HepG2 (cell line): ENCODE measurements around the gene GGCT. TPM values are rescaled to one million over a fixed set of nuclear protein-coding genes. Genes with fewer than 3 reads are reported as not detected.

Source experiments
- CBX2 ChIP-seq, 2 experiments: fragments of 200-600 bp in 1 of 2; sonication (generic); formaldehyde crosslinking in 1 of 2; IDR thresholded peaks; 2 replicates each; pipeline versions ENCODE4 v1.7.0 to v1.8.1; 2018 to 2022; ENCODE audit warnings: low read depth in 2 of 2, low read length in 1 of 2, mild to moderate bottlenecking in 1 of 2, missing genetic modification reagents in 1 of 2
- DNMT1 ChIP-seq: sonication (generic); formaldehyde crosslinking; IDR thresholded peaks from 2 replicates; pipeline ENCODE4 v1.5.1; 2020; ENCODE audit warnings: mild to moderate bottlenecking, missing genetic modification reagents
- EHMT2 ChIP-seq: fragments of 200-600 bp; sonication (generic); IDR thresholded peaks from 2 replicates; pipeline ENCODE4 v1.7.0; 2017; ENCODE audit warnings: antibody characterized with exemption, low read depth, low read length, borderline replicate concordance
- HNRNPK ChIP-seq: fragments of 200-400 bp; formaldehyde crosslinking; IDR thresholded peaks from 2 replicates; pipeline ENCODE4 v1.6.1; 2018; ENCODE audit warnings: low read length, low read depth, moderate library complexity, mild to moderate bottlenecking; ENCODE audit not compliant: poor library complexity, severe bottlenecking
- KAT2B ChIP-seq: fragments of 150-350 bp; IDR thresholded peaks from 2 replicates; pipeline ENCODE4 v1.6.1; 2014; ENCODE audit warnings: low read depth, low read length, borderline replicate concordance
- KAT8 ChIP-seq: IDR thresholded peaks from 2 replicates; pipeline ENCODE4 v1.6.1; 2016; ENCODE audit warnings: missing genetic modification reagents, missing compliant biosample characterization
- MBD4 ChIP-seq: IDR thresholded peaks from 2 replicates; pipeline ENCODE4 v1.6.1; 2012; ENCODE audit warnings: low read length, inconsistent platforms, borderline replicate concordance
- PAXIP1 ChIP-seq: sonication (generic); formaldehyde crosslinking; conservative IDR thresholded peaks from 2 replicates; pipeline ENCODE4 v1.4.0; 2020; ENCODE audit warnings: mild to moderate bottlenecking, missing genetic modification reagents, moderate library complexity
- SMAD3 ChIP-seq: sonication (generic); formaldehyde crosslinking; IDR thresholded peaks from 2 replicates; pipeline ENCODE4 v1.4.0; 2020; ENCODE audit warnings: missing genetic modification reagents
- SMC3 ChIP-seq: IDR thresholded peaks from 2 replicates; pipeline ENCODE4 v1.6.1; 2011; ENCODE audit warnings: low read length, improper control_type of control experiment
- TCF7L2 ChIP-seq: IDR thresholded peaks from 2 replicates; pipeline ENCODE4 v1.6.1; 2011; ENCODE audit warnings: mild to moderate bottlenecking, low read depth, low read length, moderate library complexity
- TOE1 ChIP-seq: sonication (generic); formaldehyde crosslinking; IDR thresholded peaks from 2 replicates; pipeline ENCODE4 v1.4.0; 2020; ENCODE audit warnings: mild to moderate bottlenecking, missing genetic modification reagents
- ZBTB10 ChIP-seq: sonication (generic); formaldehyde crosslinking; IDR thresholded peaks from 2 replicates; pipeline ENCODE4 v1.4.0; 2020; ENCODE audit warnings: missing genetic modification reagents, borderline replicate concordance
- ZC3H4 ChIP-seq: sonication (generic); formaldehyde crosslinking; IDR thresholded peaks from 2 replicates; pipeline ENCODE4 v1.4.0; 2020; ENCODE audit warnings: missing genetic modification reagents, borderline replicate concordance
- ZFX ChIP-seq: sonication (generic); formaldehyde crosslinking; IDR thresholded peaks from 2 replicates; pipeline ENCODE4 v1.4.0; 2020; ENCODE audit warnings: mild to moderate bottlenecking, low read depth, missing genetic modification reagents, moderate library complexity
- ZNF44 ChIP-seq: sonication (generic); formaldehyde crosslinking; IDR thresholded peaks from 2 replicates; pipeline ENCODE4 v1.5.1; 2020; ENCODE audit warnings: mild to moderate bottlenecking, missing genetic modification reagents
- ZNF562 ChIP-seq: sonication (generic); formaldehyde crosslinking; IDR thresholded peaks from 2 replicates; pipeline ENCODE4 v1.8.0; 2022; ENCODE audit warnings: missing genetic modification reagents, borderline replicate concordance
- ZNF720 ChIP-seq: sonication (generic); formaldehyde crosslinking; IDR thresholded peaks from 2 replicates; pipeline ENCODE4 v1.4.0; 2020; ENCODE audit warnings: missing genetic modification reagents
- polyA plus RNA-seq, 8 experiments: library from polyadenylated mRNA; depleted of rRNA in 3 of 8; stranded (reverse) in 7 of 8; unstranded in 1 of 8; fragments of >200 nt; fragmentation: Illumina TruSeq in 4 of 8; extraction: Trizol in 4 of 8; gene quantifications; 2 replicates each; pipeline versions ENCODE4 v1.2.1 to v1.2.3, GENCODE V29; 2011 to 2016; ENCODE audit warnings: low read depth in 4 of 8, missing spikeins in 1 of 8, mixed read lengths in 1 of 8; ENCODE audit not compliant: insufficient read depth in 1 of 8
- total RNA-seq, 5 experiments: library from RNA; depleted of rRNA; stranded (reverse); fragments of >200 nt; fragmentation: Illumina TruSeq; extraction: Trizol; gene quantifications; 2 replicates each; pipeline ENCODE4 v1.2.3, GENCODE V29; 2016; ENCODE audit warnings: low read depth in 1 of 5
- TF ChIP-seq, protein P1 (sequence below): sonication (generic); formaldehyde crosslinking; IDR thresholded peaks from 2 replicates; pipeline ENCODE4 v1.4.0; 2020; ENCODE audit warnings: missing genetic modification reagents
- TF ChIP-seq, protein P2 (sequence below): sonication (generic); formaldehyde crosslinking; IDR thresholded peaks from 2 replicates; pipeline ENCODE4 v1.4.0; 2020; ENCODE audit warnings: missing genetic modification reagents; ENCODE audit errors: not compliant biosample characterization
- TF ChIP-seq, protein P3 (sequence below): sonication (generic); formaldehyde crosslinking; conservative IDR thresholded peaks from 2 replicates; pipeline ENCODE4 v1.4.0; 2020; ENCODE audit warnings: missing genetic modification reagents

GGCT gene
- total and polyA plus RNA-seq, 2 of the 13 experiments (the other 11 are each of a cell fraction or from before 2014, with no cell fraction given), result 19.5 to 78.3 TPM

DNA sequence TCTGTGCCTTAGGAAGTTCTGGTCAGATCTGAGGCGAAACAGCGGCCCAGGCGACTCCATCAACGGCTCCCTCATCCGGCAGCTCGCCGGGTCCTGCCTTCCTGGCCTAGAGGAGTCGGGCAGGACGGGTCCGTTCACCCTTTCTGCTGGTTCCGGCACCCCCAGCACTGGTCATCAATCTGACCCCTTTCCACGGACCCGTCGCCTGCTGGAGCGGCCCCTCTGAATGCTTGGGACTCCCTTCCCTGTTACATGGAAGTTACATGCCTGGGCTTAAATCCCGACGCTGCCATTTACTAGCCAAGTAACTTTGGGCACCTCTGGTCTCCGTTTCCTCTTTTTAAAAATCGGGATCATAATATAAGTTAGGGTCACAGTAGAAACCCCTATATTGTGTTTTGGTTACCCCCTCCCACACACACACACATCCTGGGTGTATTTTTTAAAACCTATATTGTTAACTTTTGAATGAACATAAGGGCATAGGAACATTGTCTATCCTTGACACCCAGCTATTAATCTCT lies 607 bp upstream of the GGCT start (continued):
- no peak for TF ChIP-seq ZBTB10
- TF ChIP-seq, protein P1, sequence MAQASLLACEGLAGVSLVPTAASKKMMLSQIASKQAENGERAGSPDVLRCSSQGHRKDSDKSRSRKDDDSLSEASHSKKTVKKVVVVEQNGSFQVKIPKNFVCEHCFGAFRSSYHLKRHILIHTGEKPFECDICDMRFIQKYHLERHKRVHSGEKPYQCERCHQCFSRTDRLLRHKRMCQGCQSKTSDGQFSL (CRISPR knock-in tag), result 0 out of 2 replicates have a peak, but pooled peaks have one; percentile 19
- TF ChIP-seq HNRNPK, result no peak
- 0 out of 2 replicates have a peak, but pooled peaks have one; percentile 55 for TF ChIP-seq TOE1
- TF ChIP-seq, protein P2, sequence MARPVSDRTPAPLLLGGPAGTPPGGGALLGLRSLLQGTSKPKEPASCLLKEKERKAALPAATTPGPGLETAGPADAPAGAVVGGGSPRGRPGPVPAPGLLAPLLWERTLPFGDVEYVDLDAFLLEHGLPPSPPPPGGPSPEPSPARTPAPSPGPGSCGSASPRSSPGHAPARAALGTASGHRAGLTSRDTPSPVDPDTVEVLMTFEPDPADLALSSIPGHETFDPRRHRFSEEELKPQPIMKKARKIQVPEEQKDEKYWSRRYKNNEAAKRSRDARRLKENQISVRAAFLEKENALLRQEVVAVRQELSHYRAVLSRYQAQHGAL (CRISPR knock-in tag), result no peak
- no peak for TF ChIP-seq ZNF720 (CRISPR knock-in tag)
- no peak for TF ChIP-seq ZNF562 (CRISPR knock-in tag)
- TF ChIP-seq EHMT2, result no peak
- no peak for TF ChIP-seq TCF7L2
- no peak for TF ChIP-seq SMC3
- peak; percentile 74; the same call in 1 of the 2 replicates for TF ChIP-seq KAT8 (CRISPR knock-in tag)
- TF ChIP-seq KAT2B, result no peak
- TF ChIP-seq ZNF44, result no peak
- TF ChIP-seq, protein P3, sequence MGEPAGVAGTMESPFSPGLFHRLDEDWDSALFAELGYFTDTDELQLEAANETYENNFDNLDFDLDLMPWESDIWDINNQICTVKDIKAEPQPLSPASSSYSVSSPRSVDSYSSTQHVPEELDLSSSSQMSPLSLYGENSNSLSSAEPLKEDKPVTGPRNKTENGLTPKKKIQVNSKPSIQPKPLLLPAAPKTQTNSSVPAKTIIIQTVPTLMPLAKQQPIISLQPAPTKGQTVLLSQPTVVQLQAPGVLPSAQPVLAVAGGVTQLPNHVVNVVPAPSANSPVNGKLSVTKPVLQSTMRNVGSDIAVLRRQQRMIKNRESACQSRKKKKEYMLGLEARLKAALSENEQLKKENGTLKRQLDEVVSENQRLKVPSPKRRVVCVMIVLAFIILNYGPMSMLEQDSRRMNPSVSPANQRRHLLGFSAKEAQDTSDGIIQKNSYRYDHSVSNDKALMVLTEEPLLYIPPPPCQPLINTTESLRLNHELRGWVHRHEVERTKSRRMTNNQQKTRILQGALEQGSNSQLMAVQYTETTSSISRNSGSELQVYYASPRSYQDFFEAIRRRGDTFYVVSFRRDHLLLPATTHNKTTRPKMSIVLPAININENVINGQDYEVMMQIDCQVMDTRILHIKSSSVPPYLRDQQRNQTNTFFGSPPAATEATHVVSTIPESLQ (CRISPR knock-in tag), result 0 out of 2 replicates have a peak, but pooled peaks have one; percentile 56
- no peak for TF ChIP-seq ZFX (CRISPR knock-in tag)
- TF ChIP-seq SMAD3, result no peak
- TF ChIP-seq PAXIP1 (CRISPR knock-in tag), result no peak
- no peak for TF ChIP-seq MBD4
- no peak for TF ChIP-seq DNMT1
- no peak for TF ChIP-seq CBX2 (IDR thresholded peaks at IDR 0.05; ENCODE audit: low read depth, low read length)
- TF ChIP-seq CBX2 (CRISPR knock-in tag; IDR thresholded peaks at IDR 0.05; ENCODE audit: low read depth), result no peak
- no peak for TF ChIP-seq ZC3H4
